Hair follicle dermal papilla cell (primary cell): ENCODE results near the gene LIF. TPM values are rescaled to one million over a fixed set of nuclear protein-coding genes. Genes with fewer than 3 reads are reported as not detected.

Experiments
- total RNA-seq: library from RNA; depleted of rRNA; stranded (reverse); fragments of >200 nt; gene quantifications from 2 replicates; pipeline ENCODE4 v1.2.3, GENCODE V29; 2012

The LIF gene
- total RNA-seq = 2.6 and 3.0 TPM in 2 replicates

GRCh38 chr22:30245985-30246813 lies at the start of gene LIF:
TSS of gene LIF (minus strand) at chr22:30246759. CDS start at chr22:30246695, 64 bp downstream.

GRCh38 chr22:30289141-30289979 lies 42.8 kb upstream of the LIF start, which contains the start of gene CASTOR1:
TSS of gene CASTOR1 (minus strand) at chr22:30289505. CDS start at chr22:30289497, 8 bp downstream.

GRCh38 chr22:30266445-30267381 lies 20.2 kb upstream of the LIF start, which contains the start of gene OSM:
TSS of gene OSM (minus strand) at chr22:30266851. CDS start at chr22:30266799, 52 bp downstream.

Other genes starting within 250 kb of the LIF start
- not detected in 2 replicates for gene HORMAD2, start 166.3 kb downstream of the LIF start, total RNA-seq
- not detected in 2 replicates for gene OSM, start 20.1 kb upstream of the LIF start, total RNA-seq
- gene CASTOR1, start 42.7 kb upstream of the LIF start, total RNA-seq = 6.5 and 11.2 TPM in 2 replicates
- 31.5 and 36.8 TPM in 2 replicates for gene TBC1D10A, start 80.2 kb upstream of the LIF start, total RNA-seq
- gene SF3A1, start 110.1 kb upstream of the LIF start, total RNA-seq = 41.7 and 63.0 TPM in 2 replicates
- 2.3 and 4.1 TPM in 2 replicates for gene CCDC157, start 110.2 kb upstream of the LIF start, total RNA-seq
- gene RNF215, start 140.7 kb upstream of the LIF start, total RNA-seq = 18.0 and 22.7 TPM in 2 replicates
- 15.1 and 16.4 TPM in 2 replicates for gene SEC14L2, start 150.3 kb upstream of the LIF start, total RNA-seq
- 4.1 and 5.0 TPM in 2 replicates for gene MTFP1, start 179.0 kb upstream of the LIF start, total RNA-seq
- not detected in 2 replicates for gene SEC14L3, start 225.3 kb upstream of the LIF start, total RNA-seq